ENCODE measurements around the gene ABCC3.

GRCh38 chr17:50615828-50616227 lies 18.9 kb upstream of the ABCC3 start:
- no peak for TF ChIP-seq CTCF (conservative IDR thresholded peaks at IDR 0.05; ENCODE audit: low read depth, low read length)
- no peak for TF ChIP-seq EZH2 (IDR thresholded peaks at IDR 0.05; ENCODE audit: borderline replicate concordance, low read depth, low read length, poor library complexity, severe bottlenecking)

Data from A673 (cell line).